ENCODE measurements around the gene GAPT.

The GAPT gene

DNA sequence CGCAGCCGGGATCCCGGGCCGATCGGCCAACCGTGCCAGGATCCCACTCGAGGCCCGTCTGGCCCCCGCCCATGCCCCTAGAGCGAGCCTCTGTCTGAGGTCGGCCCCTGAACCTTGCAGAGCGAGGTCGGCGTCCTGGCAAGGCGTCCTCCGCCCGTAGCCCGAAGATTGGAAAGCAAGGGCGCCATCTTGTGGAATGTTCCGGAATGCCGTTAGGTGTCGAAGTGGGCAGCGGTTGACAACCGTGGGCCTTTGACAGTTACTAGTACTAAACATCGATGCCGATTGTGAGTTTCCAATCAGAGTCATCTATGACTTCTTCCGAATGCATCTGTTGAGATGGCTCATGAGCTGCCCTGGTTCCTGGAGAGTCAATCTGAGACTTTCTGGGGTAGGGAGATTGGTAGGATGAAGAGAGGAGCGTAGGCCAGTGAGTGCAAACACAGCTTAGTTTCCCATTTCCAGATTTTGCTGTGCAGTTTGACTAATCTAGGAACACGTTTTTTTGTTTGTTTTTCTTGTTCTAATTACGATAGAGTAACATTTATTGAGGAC, 30.4 kb upstream of the GAPT start:
- DNase-seq (ENCODE audit: low read depth in 2 of 2) = peak; percentile 78 to 83

DNA sequence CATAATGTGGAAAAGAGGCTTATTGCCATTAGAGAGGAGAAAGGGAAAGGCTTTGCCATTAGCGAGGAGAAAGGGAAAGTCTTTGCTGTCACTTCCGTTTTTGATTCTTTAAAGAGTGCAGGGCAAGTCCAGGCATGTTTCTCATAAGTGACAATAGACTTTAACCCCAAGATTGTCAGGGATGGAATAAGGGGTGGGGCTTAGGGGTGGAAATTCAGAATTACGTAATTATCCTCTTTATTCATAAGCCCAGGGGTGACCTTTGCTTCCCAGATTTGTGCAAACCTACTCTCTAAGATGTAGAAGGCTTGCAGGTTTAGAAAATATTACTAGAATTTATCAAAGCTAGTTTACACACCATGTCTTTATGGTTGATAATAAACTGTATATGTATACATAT, 29.1 kb upstream of the GAPT start:
- no peak for DNase-seq (ENCODE audit: low read depth in 2 of 2)

DNA sequence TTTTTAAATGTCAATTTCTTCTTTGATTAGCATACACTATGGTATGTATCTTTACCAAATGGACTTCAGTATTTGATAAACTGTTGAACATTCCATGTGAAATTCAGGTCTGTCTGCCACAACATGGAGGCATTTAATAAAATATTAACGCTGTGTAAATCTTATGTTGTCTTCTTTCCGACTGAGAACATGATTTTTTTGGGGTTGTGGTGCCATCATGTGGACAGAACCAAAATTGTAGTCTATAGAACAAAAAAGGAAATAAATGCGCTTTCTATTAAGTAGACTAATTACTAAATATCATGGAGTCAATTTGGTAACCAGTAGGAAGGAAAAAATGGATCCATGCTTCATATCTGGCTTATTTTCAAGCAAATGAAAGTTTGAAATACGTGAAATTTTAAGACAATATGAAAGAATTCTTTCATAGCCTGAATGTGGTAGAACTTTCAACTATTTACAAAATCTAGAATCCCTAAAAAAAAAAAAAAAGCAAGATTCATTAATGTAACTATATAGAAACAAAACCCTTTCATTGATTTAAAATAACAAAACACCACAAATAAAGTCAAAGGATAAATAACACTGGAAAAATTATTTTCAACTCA, 28.5 kb upstream of the GAPT start:
- DNase-seq (ENCODE audit: low read depth in 2 of 2) = no peak

DNA sequence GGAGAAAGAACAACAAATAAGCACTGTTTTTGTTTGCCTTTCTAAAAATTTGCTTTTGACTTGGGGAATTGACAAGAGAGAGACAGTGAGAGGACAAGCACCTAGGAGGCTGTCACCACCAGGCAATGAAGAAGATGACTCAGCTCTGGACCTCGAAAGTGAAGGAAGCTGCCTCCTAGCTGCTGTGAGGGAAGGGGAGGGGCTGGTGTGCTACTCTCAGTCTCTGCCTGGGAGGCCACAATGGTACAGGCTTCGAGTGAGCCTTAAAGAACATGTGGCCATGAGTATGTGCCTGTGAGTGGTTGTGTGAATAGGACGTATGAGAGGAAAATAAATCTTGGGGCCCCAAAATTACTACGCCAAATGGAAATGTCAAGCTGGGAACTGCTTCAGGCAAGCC, 24.3 kb upstream of the GAPT start:
- peak in 1 of 2 donors; percentile 15 for DNase-seq (ENCODE audit: low read depth in 2 of 2)

DNA sequence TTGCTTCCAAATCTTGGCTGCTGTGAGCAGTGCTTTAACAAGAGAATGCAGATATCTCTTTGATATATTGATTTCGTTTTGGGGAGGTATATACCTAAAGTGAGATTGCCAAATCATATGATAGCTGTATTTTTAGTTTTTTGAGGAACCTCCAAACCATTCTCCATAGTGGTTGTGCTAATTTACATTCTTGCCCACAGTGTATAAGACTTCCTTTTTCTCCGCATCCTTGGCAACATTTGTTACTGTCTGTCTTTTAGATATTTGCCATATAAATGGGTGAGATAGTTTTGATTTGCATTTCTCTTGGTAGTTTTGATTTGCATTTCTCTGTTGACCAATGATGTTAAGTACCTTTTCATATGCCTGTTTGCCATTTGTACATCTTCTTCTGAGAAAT, 21.3 kb upstream of the GAPT start:
- DNase-seq (ENCODE audit: low read depth in 2 of 2) = no peak

DNA sequence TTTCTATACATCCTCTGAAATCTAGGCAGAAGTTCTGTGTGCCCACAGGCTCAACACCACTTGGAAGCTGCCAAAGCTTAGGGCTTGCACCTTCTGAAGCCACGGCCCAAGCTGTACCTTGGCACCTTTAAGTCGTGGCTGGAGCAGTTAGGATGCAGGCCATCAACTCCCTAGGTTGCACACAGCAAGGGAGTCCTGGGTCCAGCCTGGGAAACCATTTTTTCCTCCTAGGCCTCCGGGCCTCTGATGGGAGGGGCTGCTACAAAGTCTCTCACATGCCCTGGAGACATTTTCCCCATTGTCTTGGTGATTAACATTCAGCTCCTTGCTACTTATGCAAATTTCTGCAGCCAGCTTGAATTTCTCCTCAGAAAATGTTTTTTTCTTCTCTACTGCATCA, 15.8 kb upstream of the GAPT start:
- DNase-seq (ENCODE audit: low read depth in 2 of 2) = no peak

DNA sequence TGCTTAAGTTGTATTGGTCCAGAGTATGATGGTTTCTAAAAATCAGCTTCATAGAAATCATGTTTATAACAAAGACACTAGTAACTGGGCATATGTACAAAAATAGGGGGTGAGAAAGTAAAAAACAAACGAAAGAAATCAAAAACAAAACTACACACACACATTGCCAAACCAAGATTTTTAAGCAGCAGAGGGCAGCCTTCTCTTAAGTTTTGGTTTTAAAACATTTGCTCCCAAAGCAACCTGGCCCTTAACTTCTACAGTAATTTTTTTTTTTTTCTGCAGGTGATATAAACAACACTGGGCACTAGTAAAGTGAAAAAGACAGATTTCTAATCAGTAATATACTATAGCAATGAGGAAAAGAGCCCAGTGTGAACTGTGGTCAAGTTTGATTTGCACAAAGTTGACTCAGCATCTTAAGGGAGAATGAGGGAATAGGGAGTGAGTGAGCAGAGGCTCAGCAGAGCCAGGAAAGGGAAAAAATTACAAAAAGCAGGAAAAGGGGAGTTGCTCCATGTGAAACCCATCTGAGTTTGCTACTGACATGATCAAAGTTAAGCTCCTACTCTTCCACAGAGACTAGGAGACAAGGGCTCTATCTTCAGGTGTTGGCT, 13.4 kb upstream of the GAPT start:
- DNase-seq (ENCODE audit: low read depth in 2 of 2) = no peak

DNA sequence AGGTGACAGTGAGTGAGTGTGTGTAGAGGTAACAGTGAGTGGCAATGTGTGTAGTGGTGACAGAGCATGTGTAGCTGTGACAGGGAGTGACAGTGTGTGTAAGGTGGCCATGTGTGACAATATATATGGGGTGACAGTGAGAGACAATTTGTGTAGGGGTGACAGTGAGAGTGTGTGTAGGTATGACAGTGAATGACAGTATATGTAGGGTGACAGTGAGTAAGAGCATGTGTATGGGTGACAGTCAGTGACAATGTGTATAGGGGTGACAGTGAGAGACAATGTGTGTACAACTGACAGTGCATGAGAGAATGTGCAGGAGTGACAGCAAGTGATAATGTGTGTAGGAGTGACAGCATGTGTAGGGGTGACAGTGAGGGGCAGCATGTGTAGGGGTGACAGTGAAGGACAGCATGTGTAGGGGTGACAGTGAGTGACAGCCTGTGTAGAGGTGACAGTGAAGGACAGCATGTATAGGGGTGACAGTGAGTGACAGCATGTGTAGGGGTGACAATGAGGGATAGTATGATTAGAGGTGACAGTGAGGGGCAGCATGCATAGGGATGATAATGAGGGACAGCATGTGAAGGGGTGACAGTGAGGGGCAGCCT, 10.1 kb upstream of the GAPT start:
- DNase-seq (ENCODE audit: low read depth in 2 of 2) = no peak

DNA sequence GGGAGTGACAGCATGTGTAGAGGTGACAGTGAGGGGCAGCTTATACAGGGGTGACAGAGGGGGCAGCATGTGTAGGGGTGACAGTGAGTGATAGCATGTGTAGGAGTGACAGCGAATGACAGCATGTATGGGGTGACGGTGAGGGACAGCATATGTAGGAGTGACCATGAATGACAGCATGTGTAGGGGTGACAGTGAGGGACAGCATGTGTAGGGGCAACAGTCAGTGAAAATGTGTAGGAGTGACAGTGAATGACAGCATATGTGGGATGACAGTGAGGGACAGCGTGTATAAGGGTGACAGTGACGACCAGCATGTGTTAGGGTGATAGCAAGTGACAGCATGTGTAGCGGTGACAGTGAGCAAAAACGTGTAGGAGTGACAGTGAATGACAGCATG, 9.4 kb upstream of the GAPT start:
- DNase-seq (ENCODE audit: low read depth in 2 of 2) = no peak

DNA sequence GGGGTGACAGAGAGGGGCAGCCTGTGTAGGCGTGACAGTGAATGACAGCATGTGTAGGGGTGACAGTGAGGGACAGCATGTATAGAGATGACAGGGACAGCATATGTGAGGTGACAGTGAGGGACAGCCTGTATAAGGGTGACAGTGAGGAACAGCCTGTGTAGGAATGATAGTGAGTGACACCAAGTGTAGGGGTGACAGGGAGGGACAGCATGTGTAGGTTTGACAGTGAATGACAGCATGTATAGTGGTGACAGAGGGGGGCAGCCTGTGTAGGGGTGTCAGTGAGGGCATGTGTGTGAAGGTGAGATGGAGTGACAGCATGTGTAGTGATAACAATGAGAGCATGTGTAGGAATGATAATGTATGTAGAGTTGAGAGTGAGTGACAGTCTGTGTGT, 8.7 kb upstream of the GAPT start:
- DNase-seq (ENCODE audit: low read depth in 2 of 2) = no peak

DNA sequence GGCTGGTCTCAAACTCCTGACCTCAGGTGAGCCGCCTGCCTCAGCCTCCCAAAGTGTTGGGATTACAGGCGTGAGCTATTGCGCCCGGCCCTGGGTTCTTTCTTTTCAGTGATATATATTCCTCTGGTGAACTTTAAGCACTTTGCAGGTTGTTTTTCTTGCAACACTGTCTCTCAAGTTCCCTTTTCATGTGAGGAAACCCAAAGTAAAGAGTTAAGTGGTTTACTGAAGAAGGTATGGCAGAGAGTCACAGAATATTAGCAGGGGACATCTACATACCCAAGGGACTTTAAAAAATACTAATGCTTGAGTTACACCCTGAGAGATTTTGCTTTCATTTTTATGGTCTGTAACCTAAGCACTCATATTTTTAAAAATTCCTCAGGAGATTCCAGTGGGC, 6.7 kb upstream of the GAPT start:
- no peak for DNase-seq (ENCODE audit: low read depth in 2 of 2)

DNA sequence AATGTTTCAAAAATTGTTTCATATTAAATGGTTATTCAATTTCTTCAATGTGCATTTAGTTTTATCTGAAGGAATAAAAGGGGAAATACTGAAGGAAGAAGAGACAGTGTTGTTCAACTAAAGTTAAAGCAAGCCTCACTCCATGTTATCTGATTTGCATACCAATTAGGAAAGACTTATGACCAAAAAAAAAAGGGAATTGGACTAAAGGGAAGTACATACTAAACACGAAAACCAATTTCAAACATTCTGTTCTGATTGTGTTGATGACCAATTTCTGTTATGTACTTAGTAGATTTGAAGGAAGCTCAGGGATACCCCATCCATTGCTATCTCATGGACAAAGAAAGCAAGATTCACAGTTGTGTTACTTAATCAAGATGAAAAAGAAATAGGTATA, 4.9 kb upstream of the GAPT start:
- no peak for DNase-seq (ENCODE audit: low read depth in 2 of 2)

DNA sequence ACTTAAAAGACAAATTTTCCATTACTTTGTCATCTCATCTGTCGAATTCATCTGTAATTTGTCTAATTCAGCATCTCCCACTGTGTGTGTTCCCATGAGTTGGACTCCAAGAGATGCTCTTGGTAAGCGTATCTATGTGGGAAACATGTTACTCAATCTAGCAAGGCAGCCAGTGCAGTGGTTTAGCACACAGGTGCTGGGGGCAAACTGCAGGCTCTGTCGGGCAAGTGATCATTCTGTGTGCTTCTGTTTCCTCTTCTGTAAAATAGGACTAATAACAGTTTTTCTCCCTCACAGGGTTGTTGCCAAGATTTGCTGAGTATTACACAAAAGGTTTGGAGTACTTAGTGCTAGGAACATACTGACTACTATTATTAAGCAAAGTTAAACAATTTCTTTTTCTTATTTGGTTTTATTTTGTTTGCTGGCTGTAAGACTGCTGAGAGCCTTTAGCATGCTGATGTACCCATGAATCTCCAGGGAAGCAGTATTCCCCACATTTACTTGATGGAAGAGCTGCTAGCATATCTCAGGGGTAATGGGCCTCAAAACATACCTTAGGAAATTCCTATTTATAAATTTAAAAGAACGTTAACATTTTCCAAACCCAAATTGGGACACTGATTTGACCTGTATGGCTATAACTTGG, 709 bp upstream of the GAPT start:
- no peak for DNase-seq (ENCODE audit: low read depth in 2 of 2)

DNA sequence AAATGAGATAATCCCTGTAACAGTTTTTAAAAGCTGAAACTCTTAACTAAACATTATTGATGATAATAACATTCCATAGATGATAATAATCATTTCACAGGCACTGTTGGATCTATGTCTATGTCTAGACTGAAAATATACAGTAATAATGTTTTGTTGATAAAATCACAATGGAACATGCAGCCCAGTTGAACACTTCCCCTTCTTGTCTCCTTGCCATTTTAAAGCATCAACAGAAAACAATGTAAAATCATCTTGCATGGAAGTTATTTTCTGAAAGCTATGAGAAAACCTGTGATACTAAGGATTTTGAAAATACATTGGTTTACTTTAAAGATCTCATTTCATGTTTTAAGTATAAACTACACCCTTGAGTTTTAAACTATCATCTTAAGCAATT, 1.9 kb downstream of the GAPT start:
- DNase-seq (ENCODE audit: low read depth in 2 of 2) = no peak

DNA sequence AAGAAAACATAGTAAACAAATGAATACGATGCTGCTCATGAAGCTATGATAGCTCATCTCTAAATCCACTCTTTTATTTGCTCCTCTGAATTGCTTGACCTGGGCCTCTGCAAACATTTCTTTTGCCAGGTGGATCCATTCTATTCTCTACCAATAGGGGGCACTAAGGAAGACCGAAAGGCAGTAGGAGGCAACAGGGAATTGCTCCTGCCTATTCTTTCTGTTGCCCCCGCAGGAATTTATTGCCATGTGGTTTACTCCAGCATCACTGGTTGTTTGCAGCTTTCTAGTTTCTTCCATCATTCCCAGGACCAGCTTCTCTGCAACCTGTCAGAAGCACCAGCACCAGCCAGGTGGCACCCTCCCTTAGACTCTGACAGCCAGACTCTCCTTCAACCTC, 5.3 kb downstream of the GAPT start:
- DNase-seq (ENCODE audit: low read depth in 2 of 2) = no peak

DNA sequence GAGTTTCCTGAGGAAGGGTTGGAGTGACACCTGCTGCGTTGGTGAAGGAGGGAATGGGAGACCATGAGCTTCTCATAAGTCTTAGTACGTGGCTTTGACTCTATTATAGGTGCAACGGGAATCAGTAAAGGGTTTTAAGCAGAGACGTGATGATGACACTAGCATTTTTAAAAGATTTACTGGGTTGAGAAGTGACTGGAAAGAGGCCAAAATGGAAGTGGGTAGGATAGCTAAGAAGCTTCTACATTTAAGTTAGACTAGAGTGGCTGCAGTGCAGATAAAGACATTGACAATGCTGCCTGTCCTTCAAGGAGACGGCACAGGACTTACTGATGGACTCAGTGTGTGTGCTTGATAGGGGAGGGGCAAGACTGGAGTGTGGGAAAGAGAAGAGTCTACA, 6.2 kb downstream of the GAPT start:
- no peak for DNase-seq (ENCODE audit: low read depth in 2 of 2)

DNA sequence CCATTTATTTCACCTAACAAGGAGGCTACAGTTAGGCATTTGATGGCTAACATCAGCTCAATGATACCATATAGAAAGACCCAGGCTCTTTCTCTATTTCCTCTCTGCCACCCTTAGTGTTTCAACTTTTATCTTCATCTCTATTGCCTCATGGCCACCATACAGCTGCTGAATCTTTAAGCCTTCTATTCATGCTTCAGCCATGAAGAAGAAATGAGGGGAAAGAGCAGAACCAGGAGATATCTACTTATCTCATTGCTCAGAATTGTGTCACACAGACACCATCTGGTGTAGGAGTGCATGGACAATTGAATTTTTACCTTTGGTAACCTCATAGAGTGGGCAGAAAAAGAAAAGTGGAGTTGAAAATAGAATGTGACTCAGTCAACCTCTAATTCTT, 6.7 kb downstream of the GAPT start:
- DNase-seq (ENCODE audit: low read depth in 2 of 2) = no peak

DNA sequence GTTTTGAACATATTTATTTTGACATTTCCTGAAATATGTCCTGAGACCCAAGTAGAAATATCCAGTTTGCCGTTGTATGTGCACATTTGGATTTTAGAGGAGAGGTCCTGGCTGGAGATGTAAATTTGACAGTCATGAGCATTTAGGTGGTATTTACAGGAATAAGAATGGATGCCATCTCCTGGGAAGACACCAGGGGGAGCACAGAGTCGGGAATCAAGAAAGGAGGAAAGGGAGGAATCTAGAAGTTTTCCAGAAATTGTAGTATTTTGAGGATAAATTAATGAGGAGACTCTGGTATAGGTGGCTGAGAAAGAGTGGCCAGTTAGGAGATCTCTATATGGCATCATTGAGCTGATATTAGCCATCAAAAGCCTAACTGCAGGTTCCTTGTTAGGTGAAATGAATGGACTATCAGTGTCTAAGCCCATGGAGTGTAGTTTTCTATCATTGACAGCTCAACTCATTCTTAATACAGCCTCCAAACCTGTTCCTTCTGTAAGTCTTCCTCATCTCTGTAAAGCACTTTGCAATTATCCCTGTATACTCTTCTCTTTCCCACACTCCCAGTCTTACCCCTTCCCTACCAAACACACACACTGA, 7.2 kb downstream of the GAPT start:
- no peak for DNase-seq (ENCODE audit: low read depth in 2 of 2)

DNA sequence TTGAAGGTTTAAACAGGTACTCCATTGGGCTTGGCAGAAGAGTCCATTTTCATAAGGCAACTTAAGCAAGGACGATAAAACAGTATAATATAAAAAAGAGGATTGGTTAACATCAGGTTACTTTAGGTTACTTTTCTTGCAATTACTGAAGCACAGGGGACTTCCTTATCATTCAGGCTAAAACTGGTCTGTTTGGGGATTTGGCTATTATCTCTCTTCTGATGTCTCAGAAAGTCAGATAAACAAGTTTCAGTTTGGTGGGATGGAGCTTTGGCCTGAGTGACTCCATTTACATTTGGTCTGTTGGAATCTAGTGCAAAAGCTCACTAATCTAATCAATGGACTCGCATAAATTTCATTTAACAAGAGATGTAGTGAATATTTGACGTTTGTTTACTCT, 8.0 kb downstream of the GAPT start:
- DNase-seq (ENCODE audit: low read depth in 2 of 2) = no peak

DNA sequence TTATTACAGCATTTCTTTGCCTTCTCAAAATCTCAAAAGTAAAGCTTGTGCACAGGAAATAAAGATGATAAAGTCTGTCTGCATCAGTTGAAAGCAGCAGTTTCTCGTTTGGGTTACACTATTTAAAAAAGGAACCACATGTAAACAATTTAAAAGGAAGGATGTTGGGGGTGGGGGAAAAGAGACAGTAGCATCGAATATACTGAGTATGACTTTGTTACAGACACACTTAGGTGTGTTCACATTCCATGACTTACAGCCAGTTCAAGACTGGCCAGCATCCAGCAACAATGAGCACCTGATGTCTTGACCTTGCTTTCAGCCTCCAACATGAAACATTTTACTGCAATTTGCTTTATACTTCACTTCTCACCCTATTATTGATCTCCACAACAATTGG, 8.7 kb downstream of the GAPT start:
- DNase-seq (ENCODE audit: low read depth in 2 of 2) = no peak

DNA sequence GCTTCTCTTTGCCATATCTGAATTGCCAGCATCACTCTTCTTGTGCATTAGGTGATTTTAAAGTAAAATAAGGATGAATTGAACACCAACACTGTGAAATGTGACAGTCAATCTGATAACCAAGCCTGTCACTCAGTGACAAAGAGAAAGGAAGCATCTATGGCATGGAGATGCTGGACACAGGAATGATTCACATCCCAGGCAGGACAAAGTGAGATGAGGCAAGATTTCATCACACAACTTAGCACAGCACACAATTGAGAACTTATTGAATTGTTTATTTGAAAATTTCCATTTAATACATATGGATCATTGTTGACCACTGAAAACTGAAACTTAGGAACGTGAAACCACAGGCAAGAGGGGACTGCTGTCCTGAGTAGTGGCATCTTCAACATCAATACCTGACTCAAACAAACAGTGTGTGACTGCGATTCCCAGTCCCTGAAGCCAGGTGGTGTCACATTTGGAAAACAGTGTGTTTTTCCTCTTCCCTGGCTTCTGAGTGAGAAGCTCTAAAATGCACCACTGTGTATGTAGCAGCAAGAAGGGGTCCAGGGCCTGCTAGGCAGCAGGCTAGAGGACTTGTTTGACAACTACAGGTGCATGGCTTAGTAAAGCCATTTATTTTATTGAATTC, 10.7 kb downstream of the GAPT start:
- no peak for DNase-seq (ENCODE audit: low read depth in 2 of 2)

Data from stimulated activated CD8-positive, alpha-beta memory T cell treated with anti-CD3 and anti-CD28 coated beads, Interleukin-7, amount 100 ng/mL, for 4 hours (primary cell).